HepG2 (cell line): ENCODE measurements around the gene CARMIL1. TPM values are rescaled to one million over a fixed set of nuclear protein-coding genes. Genes with fewer than 3 reads are reported as not detected.

Experiments
- ATAC-seq: fragments of 200-7000 bp; cut with Tn5 transposase; 3 replicates; pipeline ENCODE4 v1.9.1; 2020; ENCODE audit warnings: mild to moderate bottlenecking, moderate library complexity
- BruUV-seq: library from RNA; stranded (reverse); fragments of 400-500 nt; replicated peaks from 2 replicates; lab custom pipeline; 2021; lab: Mats Ljungman, UMichigan
- CTCF ChIA-PET: fragments of 300-600 bp; formaldehyde crosslinking; extraction: SDS; loops from one replicate; lab custom pipeline; 2021; ENCODE audit warnings: low total read pairs, inconsistent platforms, low intra/inter-chr PET ratio; lab: Yijun Ruan, JAX
- POLR2A ChIA-PET: fragments of 350-600 bp; sonication (Branson Sonifier 250); formaldehyde crosslinking; loops from one replicate; lab custom pipeline; 2020; ENCODE audit warnings: antibody characterized with exemption, inconsistent platforms; lab: Yijun Ruan, JAX
- DNase-seq: peaks from one replicate; pipeline ENCODE4 v3.0.0-alpha.2; 2015; ENCODE audit warnings: low spot score
- FAIRE-seq: peaks from 3 replicates; lab custom pipeline; 2011; peaks lifted over from hg19 to GRCh38; lab: Jason Lieb, UNC
- H2AFZ ChIP-seq: one replicate; pipeline ENCODE4 v1.6.1; 2011; ENCODE audit warnings: low read length, inconsistent platforms
- H3K27ac ChIP-seq: fragments of 300-600 bp; 3 replicates; pipeline ENCODE4 v1.8.0; 2011; ENCODE audit warnings: mixed run types, mild to moderate bottlenecking, mixed read lengths, low read length, inconsistent platforms; ENCODE audit not compliant: insufficient read depth; ENCODE audit errors: extremely low read length
- H3K27me3 ChIP-seq, 2 experiments: fragments of 200-600 bp in 1 of 2; 2 replicates in 1 of 2; 3 replicates in 1 of 2; pipeline versions ENCODE4 v1.6.0 to v1.8.0; 2011; ENCODE audit warnings: low read length in 2 of 2, mild to moderate bottlenecking in 2 of 2, moderate library complexity in 2 of 2, inconsistent platforms in 1 of 2; ENCODE audit not compliant: insufficient read depth in 2 of 2, control insufficient read depth in 1 of 2
- H3K36me3 ChIP-seq, 2 experiments: fragments of 200-600 bp in 1 of 2; replicated peaks in 1 of 2; 2 replicates in 1 of 2; 3 replicates in 1 of 2; pipeline versions ENCODE4 v1.5.1 to v1.8.0; 2011; ENCODE audit warnings: low read length in 2 of 2, inconsistent platforms in 1 of 2; ENCODE audit not compliant: insufficient read depth in 2 of 2, control insufficient read depth in 1 of 2
- H3K4me1 ChIP-seq: 2 replicates; pipeline ENCODE4 v1.5.1; 2012; ENCODE audit warnings: low read length, inconsistent platforms; ENCODE audit not compliant: insufficient read depth
- H3K4me2 ChIP-seq: 2 replicates; pipeline ENCODE4 v1.6.0; 2011; ENCODE audit warnings: low read depth, low read length, inconsistent platforms
- H3K4me3 ChIP-seq, 3 experiments: fragments of 200-600 bp in 1 of 3; sonication (generic), shearing (Covaris generic) in 1 of 3; replicated peaks in 1 of 3; 2 replicates each; pipeline ENCODE4 v1.5.1; 2011 to 2016; ENCODE audit warnings: low read length in 3 of 3, inconsistent platforms in 2 of 3, low read depth in 2 of 3, mild to moderate bottlenecking in 2 of 3, control low read depth in 1 of 3, mixed read lengths in 1 of 3; ENCODE audit not compliant: insufficient read depth in 1 of 3
- H3K79me2 ChIP-seq: one replicate; pipeline ENCODE4 v1.6.1; 2011; ENCODE audit warnings: low read length, inconsistent platforms; ENCODE audit not compliant: insufficient read depth
- H3K9ac ChIP-seq: 2 replicates; pipeline ENCODE4 v1.6.0; 2011; ENCODE audit warnings: mild to moderate bottlenecking, low read depth, low read length, inconsistent platforms; ENCODE audit not compliant: insufficient read depth
- H3K9me3 ChIP-seq: 2 replicates; pipeline ENCODE4 v1.5.1; 2012; ENCODE audit warnings: mild to moderate bottlenecking, low read length
- H4K20me1 ChIP-seq: 2 replicates; pipeline ENCODE4 v1.6.0; 2011; ENCODE audit warnings: inconsistent platforms, mild to moderate bottlenecking, low read length, moderate library complexity; ENCODE audit not compliant: insufficient read depth
- EEA1 ChIP-seq: sonication (generic); formaldehyde crosslinking; IDR thresholded peaks from 2 replicates; pipeline ENCODE4 v1.5.1; 2020; ENCODE audit warnings: mild to moderate bottlenecking, missing genetic modification reagents, borderline replicate concordance
- ELF4 ChIP-seq: sonication (generic); formaldehyde crosslinking; IDR thresholded peaks from 2 replicates; pipeline ENCODE4 v1.5.0; 2020; ENCODE audit warnings: missing genetic modification reagents, mild to moderate bottlenecking, moderate library complexity, borderline replicate concordance
- IKZF5 ChIP-seq: IDR thresholded peaks from 2 replicates; pipeline ENCODE4 v1.6.1; 2018; ENCODE audit warnings: missing genetic modification reagents, mild to moderate bottlenecking, missing compliant biosample characterization
- KAT2B ChIP-seq: fragments of 150-350 bp; IDR thresholded peaks from 2 replicates; pipeline ENCODE4 v1.6.1; 2014; ENCODE audit warnings: low read depth, low read length, borderline replicate concordance
- RARA ChIP-seq: IDR thresholded peaks from 2 replicates; pipeline ENCODE4 v1.6.1; 2016; ENCODE audit warnings: missing genetic modification reagents, missing compliant biosample characterization
- SIN3A ChIP-seq: IDR thresholded peaks from 2 replicates; pipeline ENCODE4 v1.6.1; 2011; ENCODE audit warnings: low read depth, mild to moderate bottlenecking, control low read depth, low read length, borderline replicate concordance
- SMARCC2 ChIP-seq: fragments of 450-650 bp; IDR thresholded peaks from 2 replicates; pipeline ENCODE4 v1.6.1; 2017; ENCODE audit warnings: antibody characterized with exemption, mild to moderate bottlenecking
- SNAI1 ChIP-seq: sonication (generic); formaldehyde crosslinking; IDR thresholded peaks from 2 replicates; pipeline ENCODE4 v1.5.0; 2020; ENCODE audit warnings: mild to moderate bottlenecking, missing genetic modification reagents, borderline replicate concordance
- ZNF282 ChIP-seq: fragments of 450-650 bp; IDR thresholded peaks from 2 replicates; pipeline ENCODE4 v1.6.1; 2018; ENCODE audit not compliant: partially characterized antibody
- ZNF83 ChIP-seq: sonication (generic); formaldehyde crosslinking; IDR thresholded peaks from 2 replicates; pipeline ENCODE4 v1.4.0; 2020; ENCODE audit warnings: missing genetic modification reagents, mild to moderate bottlenecking, borderline replicate concordance
- WGBS: methylation state at CpG from one replicate; pipeline ENCODE4 v1.1.6; 2017; ENCODE audit warnings: low lambda C conversion rate; 5-methylcytosine and 5-hydroxymethylcytosine counted together
- in situ Hi-C: cut with HindIII; loops from 2 replicates; pipeline ENCODE4 v1.10.0; 2017; ENCODE audit warnings: low pct_unique_long_range_greater_than_20kb; ENCODE audit not compliant: extremely low pct_ligation_motif_present
- intact Hi-C: fragments of 100-400 bp; cut with micrococcal nuclease; formaldehyde crosslinking; loops from one replicate; pipeline ENCODE4 v1.10.0; 2022; ENCODE audit not compliant: unreplicated experiment
- polyA plus RNA-seq, 8 experiments: library from polyadenylated mRNA; depleted of rRNA in 3 of 8; stranded (reverse) in 7 of 8; unstranded in 1 of 8; fragments of >200 nt; fragmentation: Illumina TruSeq in 4 of 8; extraction: Trizol in 4 of 8; gene quantifications; 2 replicates each; pipeline versions ENCODE4 v1.2.1 to v1.2.3, GENCODE V29; 2011 to 2016; ENCODE audit warnings: low read depth in 4 of 8, missing spikeins in 1 of 8, mixed read lengths in 1 of 8; ENCODE audit not compliant: insufficient read depth in 1 of 8
- total RNA-seq, 5 experiments: library from RNA; depleted of rRNA; stranded (reverse); fragments of >200 nt; fragmentation: Illumina TruSeq; extraction: Trizol; gene quantifications; 2 replicates each; pipeline ENCODE4 v1.2.3, GENCODE V29; 2016; ENCODE audit warnings: low read depth in 1 of 5

Gene CARMIL1
- total and polyA plus RNA-seq, 2 of the 13 experiments (the other 11 are each of a cell fraction or from before 2014, with no cell fraction given) = 1.8 to 2.6 TPM

GRCh38 chr6:25555188-25555587, 276.0 kb downstream of the CARMIL1 start:
- H3K4me3 ChIP-seq = no peak overlapping the region
- H3K9me3 ChIP-seq = no peaks in the 10 kb centered on the region
- H3K9ac ChIP-seq = no peak overlapping the region
- no peaks in the 10 kb centered on the region for H3K36me3 ChIP-seq
- POLR2A ChIA-PET = no interaction called here
- intact Hi-C loops = loop anchor here (10.0 kb wide), 1 partner anchor 390 kb away; no protein-coding TSS in a partner anchor
- H3K27ac ChIP-seq = no peak overlapping the region
- no peak for ATAC-seq
- no peaks in the 10 kb centered on the region for H3K79me2 ChIP-seq
- no peak overlapping the region for H3K4me2 ChIP-seq
- H4K20me1 ChIP-seq = no peaks in the 10 kb centered on the region
- no TSS peak for BruUV-seq
- H3K4me1 ChIP-seq = no peaks in the 10 kb centered on the region
- no peak for FAIRE-seq
- TF ChIP-seq IKZF5 (CRISPR knock-in tag) (no peak), RARA (CRISPR knock-in tag) (no peak), ZNF282 (no peak), EEA1 (no peak), SNAI1 (CRISPR knock-in tag) (no peak), ELF4 (CRISPR knock-in tag) (no peak), ZNF83 (CRISPR knock-in tag) (no peak), SIN3A (no peak), KAT2B (no peak), SMARCC2 (no peak)
- TF ChIP-seq, all 625 proteins: peak for 0
- CTCF ChIA-PET = no interaction called here
- H3K27me3 ChIP-seq = no peaks in the 10 kb centered on the region
- in situ Hi-C loops = no loop called here
- H2AFZ ChIP-seq = no peak overlapping the region
- WGBS = 76% methylated on average over 2 of the region's 2 CpGs
- DNase-seq = no peak
